LHCN-M2 (cell line): ENCODE data around the gene NCKAP5. TPM values are rescaled to one million over a fixed set of nuclear protein-coding genes. Genes with fewer than 3 reads are reported as not detected.
"Not testable (repeated sequence)": the region's sequence is repeated elsewhere in the genome, so short reads cannot be mapped to it uniquely, and the experiment has no call there.

Experiments
- DNase-seq: peaks from one replicate; pipeline ENCODE4 v3.0.0-alpha.2; 2012; ENCODE audit warnings: low read depth
- total RNA-seq: library from RNA; depleted of rRNA; stranded (reverse); fragments of >200 nt; gene quantifications from 2 replicates; pipeline ENCODE4 v1.2.3, GENCODE V29; 2014

Gene NCKAP5
- total RNA-seq, 1 experiment from 2014 or later = 0.40 TPM

- DNase-seq = no peak
Measured at GRCh38 chr2:133209325-133209724, 358.9 kb downstream of the NCKAP5 start.

- DNase-seq = not testable (repeated sequence)
Measured at GRCh38 chr2:133206666-133207065, 361.6 kb downstream of the NCKAP5 start.

- no peak for DNase-seq
Measured at GRCh38 chr2:133204421-133204820, 363.8 kb downstream of the NCKAP5 start.

GRCh38 chr2:133200684-133201421 is 367.4 kb downstream of the NCKAP5 start:
- DNase-seq = peak; percentile 91

- no peak for DNase-seq
Measured at GRCh38 chr2:133198678-133199077, 369.6 kb downstream of the NCKAP5 start.

- DNase-seq = no peak
Measured at GRCh38 chr2:133197156-133197555, 371.1 kb downstream of the NCKAP5 start.

GRCh38 chr2:133194777-133195335 is 373.4 kb downstream of the NCKAP5 start:
- DNase-seq = no peak

- no peak for DNase-seq
Measured at GRCh38 chr2:133194362-133194655, 374.0 kb downstream of the NCKAP5 start.

- peak; percentile 6 for DNase-seq
Measured at GRCh38 chr2:133193544-133194361, 374.5 kb downstream of the NCKAP5 start.

GRCh38 chr2:133192028-133192427 is 376.2 kb downstream of the NCKAP5 start:
- DNase-seq = no peak

- DNase-seq = peak; percentile 13
Measured at GRCh38 chr2:133177196-133177595, 391.1 kb downstream of the NCKAP5 start.

- DNase-seq = no peak
Measured at GRCh38 chr2:133175926-133176325, 392.3 kb downstream of the NCKAP5 start.

GRCh38 chr2:133173224-133173623 is 395.0 kb downstream of the NCKAP5 start:
- DNase-seq = no peak

GRCh38 chr2:133171393-133172004 is 396.8 kb downstream of the NCKAP5 start:
- peak; percentile 45 for DNase-seq

GRCh38 chr2:133169274-133169912 is 398.9 kb downstream of the NCKAP5 start:
- DNase-seq = no peak

GRCh38 chr2:133167990-133168389 is 400.3 kb downstream of the NCKAP5 start:
- DNase-seq = no peak

GRCh38 chr2:133167223-133167622 is 401.0 kb downstream of the NCKAP5 start:
- DNase-seq = no peak

GRCh38 chr2:133166031-133166430 is 402.2 kb downstream of the NCKAP5 start:
- DNase-seq = no peak

- no peak for DNase-seq
Measured at GRCh38 chr2:133163111-133163510, 405.2 kb downstream of the NCKAP5 start.

GRCh38 chr2:133158442-133158841 is 409.8 kb downstream of the NCKAP5 start:
- DNase-seq = no peak

- DNase-seq = no peak
Measured at GRCh38 chr2:133158024-133158423, 410.2 kb downstream of the NCKAP5 start.

GRCh38 chr2:133157141-133157540 is 411.1 kb downstream of the NCKAP5 start:
- DNase-seq = no peak
